ENCODE results near the gene KIRREL3. TPM values are rescaled to one million over a fixed set of nuclear protein-coding genes. Genes with fewer than 3 reads are reported as not detected.

KIRREL3 gene
- total and polyA plus RNA-seq, 2 of the 8 experiments (the other 6 are each of a cell fraction or from before 2014, with no cell fraction given): 0.29 to 0.32 TPM

DNA sequence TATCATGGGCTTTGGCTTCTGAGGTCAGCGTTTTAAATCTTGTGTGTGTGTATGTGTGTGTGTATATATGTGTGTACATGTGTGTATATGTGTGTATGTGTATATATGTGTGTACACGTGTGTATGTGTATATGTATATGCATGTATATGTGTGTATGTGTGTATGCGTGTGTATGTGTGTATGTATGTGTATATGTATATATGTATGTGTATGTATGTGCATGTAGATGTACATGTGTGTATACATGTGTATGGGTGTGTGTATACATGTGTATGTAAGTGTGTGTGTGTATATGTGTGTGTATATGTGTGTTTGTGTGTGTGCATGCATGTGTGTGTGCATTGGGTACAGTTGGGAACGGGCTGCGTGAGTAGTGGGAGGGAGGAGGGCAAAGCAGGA, 522.1 kb downstream of the KIRREL3 start:
- H3K23ac ChIP-seq (ENCODE audit: insufficient read length): no peak overlapping the region
- H3K4ac ChIP-seq (replicated peaks; ENCODE audit: insufficient read length, low read depth, low read length): no peak overlapping the region
- H2BK15ac ChIP-seq (ENCODE audit: low read length): no peak overlapping the region
- no peak overlapping the region for H4K5ac ChIP-seq (ENCODE audit: insufficient read length, low read depth, low read length)
- no peak overlapping the region for H3K14ac ChIP-seq (ENCODE audit: insufficient read length)
- H2BK5ac ChIP-seq (ENCODE audit: low read depth, low read length): no peak overlapping the region
- H3K36me3 ChIP-seq (ENCODE audit: control insufficient read depth in 2 of 4, insufficient read depth in 4 of 4, low read length in 3 of 4): no peaks in the 10 kb centered on the region
- no peak overlapping the region for H4K91ac ChIP-seq (replicated peaks; ENCODE audit: insufficient read length, low read length)
- H3K9me3 ChIP-seq (ENCODE audit: insufficient read depth in 2 of 2, low read depth in 1 of 2, low read length in 1 of 2): no peaks in the 10 kb centered on the region
- no peaks in the 10 kb centered on the region for H3K79me2 ChIP-seq (ENCODE audit: control insufficient read depth in 1 of 2, insufficient read depth in 2 of 2, low read length in 2 of 2)
- no peak overlapping the region for H3K9ac ChIP-seq (replicated peaks in 1 of 4; ENCODE audit: extremely low read depth in 1 of 4, low read depth in 3 of 4, low read length in 3 of 4)
- no peaks in the 10 kb centered on the region for H3K79me1 ChIP-seq (ENCODE audit: low read depth, low read length)
- POLR2A ChIA-PET (ENCODE audit: partially characterized antibody): no interaction called here
- DNase-seq (ENCODE audit: low read depth in 1 of 2, low spot score in 2 of 2): no peak
- H3K56ac ChIP-seq (replicated peaks; ENCODE audit: insufficient read length, low read depth, low read length): no peak overlapping the region
- no peak for FAIRE-seq
- H2BK20ac ChIP-seq (ENCODE audit: low read length): no peak overlapping the region
- H2AK5ac ChIP-seq (ENCODE audit: low read depth, low read length): no peak overlapping the region
- no peak overlapping the region for H4K8ac ChIP-seq (ENCODE audit: extremely low read depth, insufficient read depth, low read length)
- H4K20me1 ChIP-seq (replicated peaks in 1 of 2; ENCODE audit: control insufficient read depth in 1 of 2, insufficient read depth in 2 of 2, low read length in 2 of 2): no peaks in the 10 kb centered on the region
- H2BK12ac ChIP-seq (ENCODE audit: low read depth, low read length): peak overlapping the region; percentile 50; the same call in 1 of the 2 replicates
- 80% methylated on average over 5 of the region's 5 CpGs; no CpG with 5 or more reads in 1 of the 2 experiments for WGBS, 2 experiments (ENCODE audit: extremely low coverage in 1 of 2, insufficient coverage in 1 of 2, insufficient read length in 1 of 2, insufficient replicate concordance in 2 of 2, low coverage in 1 of 2, low lambda C conversion rate in 2 of 2, missing lambda C conversion rate in 1 of 2)
- H2AFZ ChIP-seq (ENCODE audit: low read length): no peak overlapping the region
- no peak overlapping the region for H2BK120ac ChIP-seq (replicated peaks; ENCODE audit: low read depth, low read length)
- H3K4me3 ChIP-seq (ENCODE audit: extremely low read depth in 1 of 4, insufficient read depth in 2 of 4, low read depth in 3 of 4, low read length in 4 of 4): no peak overlapping the region
- CTCF ChIA-PET (ENCODE audit: partially characterized antibody): interaction anchor here (1.5 to 4.2 kb wide), 6 partner anchors 11 to 47 kb away, joined by 4 to 54 read pairs (median 16); no protein-coding TSS in a partner anchor
- no peak for TF ChIP-seq MAFK (IDR thresholded peaks at IDR 0.05; ENCODE audit: low read depth, low read length)
- TF ChIP-seq TAF1 (IDR thresholded peaks at IDR 0.05; ENCODE audit: low read depth, low read length): no peak
- TF ChIP-seq ASH2L (IDR thresholded peaks at IDR 0.05; ENCODE audit: low read length): no peak
- TF ChIP-seq, protein P1, sequence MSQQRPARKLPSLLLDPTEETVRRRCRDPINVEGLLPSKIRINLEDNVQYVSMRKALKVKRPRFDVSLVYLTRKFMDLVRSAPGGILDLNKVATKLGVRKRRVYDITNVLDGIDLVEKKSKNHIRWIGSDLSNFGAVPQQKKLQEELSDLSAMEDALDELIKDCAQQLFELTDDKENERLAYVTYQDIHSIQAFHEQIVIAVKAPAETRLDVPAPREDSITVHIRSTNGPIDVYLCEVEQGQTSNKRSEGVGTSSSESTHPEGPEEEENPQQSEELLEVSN (IDR thresholded peaks at IDR 0.05): no peak
- TF ChIP-seq SRF (IDR thresholded peaks at IDR 0.05; ENCODE audit: low read depth, low read length): no peak
- no peak overlapping the region for H3K18ac ChIP-seq (ENCODE audit: extremely low read depth, low read length)
- no peak overlapping the region for H3K4me2 ChIP-seq (ENCODE audit: insufficient read depth in 1 of 2, low read depth in 2 of 2, low read length in 2 of 2)
- peaks cover 4% of the 10 kb centered on the region; the same call in 1 of the 2 replicates for H3K23me2 ChIP-seq (ENCODE audit: low read depth, low read length)
- no peaks in the 10 kb centered on the region for H3K27me3 ChIP-seq (replicated peaks in 1 of 4; ENCODE audit: control insufficient read depth in 3 of 4, extremely low read depth in 1 of 4, insufficient read depth in 3 of 4, low read length in 3 of 4)
- H3K4me1 ChIP-seq (replicated peaks in 1 of 4; ENCODE audit: control insufficient read depth in 3 of 4, insufficient read depth in 4 of 4, low read length in 3 of 4): peaks cover 0 to 6% (median 2%) of the 10 kb centered on the region in 4 experiments; a peak in 6 of 7 replicates
- H3K27ac ChIP-seq (ENCODE audit: low read depth, low read length): no peak overlapping the region

All from H1 (cell line).